ENCODE data around the gene SLC39A2. TPM values are rescaled to one million over a fixed set of nuclear protein-coding genes. Genes with fewer than 3 reads are reported as not detected.
"Not testable (repeated sequence)": the region's sequence is repeated elsewhere in the genome, so short reads cannot be mapped to it uniquely, and the experiment has no call there.

SLC39A2 gene
- total RNA-seq, 6 experiments from 2014 or later: 0.15 TPM; not detected in 5

DNA sequence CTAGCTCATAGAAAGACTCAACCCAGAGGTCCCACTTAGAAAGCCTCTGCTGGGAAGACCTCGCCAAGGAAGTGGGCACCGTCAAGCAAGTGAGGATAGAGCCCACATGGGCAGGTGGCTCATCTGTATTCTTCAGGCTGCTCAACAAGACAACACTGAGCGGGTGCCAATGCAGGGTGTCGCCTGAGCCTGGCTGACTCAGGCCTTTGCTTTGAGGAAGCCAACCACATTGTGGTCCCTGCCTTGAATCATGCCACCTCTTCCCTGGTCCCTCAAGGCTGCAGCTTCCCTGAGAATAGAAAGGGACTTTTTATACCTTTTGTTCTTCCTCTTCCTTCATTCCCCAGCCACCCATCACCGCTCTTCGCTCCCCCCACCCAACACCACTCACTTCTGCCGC, 37.7 kb downstream of the SLC39A2 start:
- no peaks in the 10 kb centered on the region for H3K36me3 Mint-ChIP-seq (ENCODE audit: low read depth)
- peaks cover 29% of the 10 kb centered on the region for H3K4me1 Mint-ChIP-seq (ENCODE audit: low read depth)
- H3K27ac Mint-ChIP-seq: no peak overlapping the region
- H3K9me3 Mint-ChIP-seq: no peaks in the 10 kb centered on the region
- TF ChIP-seq, protein P1, sequence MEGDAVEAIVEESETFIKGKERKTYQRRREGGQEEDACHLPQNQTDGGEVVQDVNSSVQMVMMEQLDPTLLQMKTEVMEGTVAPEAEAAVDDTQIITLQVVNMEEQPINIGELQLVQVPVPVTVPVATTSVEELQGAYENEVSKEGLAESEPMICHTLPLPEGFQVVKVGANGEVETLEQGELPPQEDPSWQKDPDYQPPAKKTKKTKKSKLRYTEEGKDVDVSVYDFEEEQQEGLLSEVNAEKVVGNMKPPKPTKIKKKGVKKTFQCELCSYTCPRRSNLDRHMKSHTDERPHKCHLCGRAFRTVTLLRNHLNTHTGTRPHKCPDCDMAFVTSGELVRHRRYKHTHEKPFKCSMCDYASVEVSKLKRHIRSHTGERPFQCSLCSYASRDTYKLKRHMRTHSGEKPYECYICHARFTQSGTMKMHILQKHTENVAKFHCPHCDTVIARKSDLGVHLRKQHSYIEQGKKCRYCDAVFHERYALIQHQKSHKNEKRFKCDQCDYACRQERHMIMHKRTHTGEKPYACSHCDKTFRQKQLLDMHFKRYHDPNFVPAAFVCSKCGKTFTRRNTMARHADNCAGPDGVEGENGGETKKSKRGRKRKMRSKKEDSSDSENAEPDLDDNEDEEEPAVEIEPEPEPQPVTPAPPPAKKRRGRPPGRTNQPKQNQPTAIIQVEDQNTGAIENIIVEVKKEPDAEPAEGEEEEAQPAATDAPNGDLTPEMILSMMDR (IDR thresholded peaks at IDR 0.05): no peak
- H3K4me3 Mint-ChIP-seq: no peak overlapping the region
- peaks cover 39% of the 10 kb centered on the region for H3K27me3 Mint-ChIP-seq (ENCODE audit: insufficient read depth)
- DNase-seq: no peak

DNA sequence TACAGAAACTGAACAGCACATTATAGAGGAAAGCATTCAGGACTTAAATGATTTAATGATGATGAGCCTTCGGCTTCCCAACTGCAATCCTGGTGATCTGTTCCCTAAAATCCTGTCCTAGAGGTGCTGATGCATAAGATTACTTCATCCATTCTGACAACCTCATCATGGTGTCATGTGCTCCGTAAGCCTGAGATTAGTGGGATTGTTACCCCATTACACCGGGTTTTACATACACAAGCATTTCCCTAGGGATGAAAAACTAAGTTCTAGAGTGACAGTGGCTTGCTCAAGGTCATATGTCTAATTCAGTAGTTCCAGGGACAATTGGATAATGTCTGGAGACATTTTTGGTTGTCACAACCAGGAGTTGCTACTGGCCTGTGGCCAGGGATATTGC, 38.1 kb downstream of the SLC39A2 start:
- H3K4me3 Mint-ChIP-seq: no peak overlapping the region
- no peak overlapping the region for H3K27ac Mint-ChIP-seq
- no peak for DNase-seq
- H3K4me1 Mint-ChIP-seq (ENCODE audit: low read depth): peaks cover 33% of the 10 kb centered on the region
- no peaks in the 10 kb centered on the region for H3K9me3 Mint-ChIP-seq
- H3K27me3 Mint-ChIP-seq (ENCODE audit: insufficient read depth): peaks cover 36% of the 10 kb centered on the region
- TF ChIP-seq, protein P1 (IDR thresholded peaks at IDR 0.05): no peak
- no peaks in the 10 kb centered on the region for H3K36me3 Mint-ChIP-seq (ENCODE audit: low read depth)

DNA sequence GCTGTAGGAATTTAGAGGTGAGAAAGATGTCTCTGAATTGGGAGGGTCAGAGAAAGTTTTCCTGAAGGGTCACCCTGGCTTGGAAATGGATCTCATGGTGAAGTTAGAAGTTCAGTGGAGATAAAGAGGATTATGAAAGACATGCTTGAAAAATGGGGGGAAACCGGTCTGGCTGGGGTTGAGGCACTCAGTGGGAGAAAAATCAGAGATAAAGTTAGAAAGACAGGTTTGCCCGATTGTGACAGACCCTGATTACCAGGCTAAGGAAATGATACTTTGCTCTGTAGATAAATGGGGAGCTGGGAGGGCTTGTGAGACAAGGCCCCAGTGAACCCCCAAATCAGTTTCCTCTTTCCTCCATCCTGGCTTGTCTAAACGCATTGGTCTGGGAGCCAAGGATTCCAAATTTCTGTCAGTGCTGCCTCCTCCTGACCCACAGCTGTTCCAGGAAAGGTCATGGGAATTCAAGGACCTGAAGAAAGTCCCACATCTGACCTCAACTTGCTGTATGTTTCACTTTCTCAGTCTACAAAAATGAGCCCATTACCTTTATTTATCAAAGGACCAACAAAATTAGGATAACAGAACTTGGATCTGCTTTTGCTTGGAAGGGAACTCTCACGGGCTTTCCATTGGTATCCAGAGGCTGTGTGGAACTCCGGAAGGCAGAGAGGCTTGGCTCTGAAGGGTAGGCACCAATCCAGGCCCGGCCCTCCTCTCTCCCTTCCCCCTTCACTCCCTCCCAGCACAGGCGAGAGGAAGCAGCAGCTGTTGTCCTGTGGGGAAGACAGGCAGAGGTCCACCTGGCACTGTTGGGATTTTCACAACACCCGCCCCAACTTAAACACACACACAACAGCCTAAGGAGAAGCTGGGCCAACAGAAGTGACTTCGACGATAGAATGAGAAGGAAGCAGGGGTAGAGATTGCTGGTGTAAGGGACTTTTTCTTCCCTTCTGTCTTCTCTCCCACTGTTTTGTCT, 39.6 kb downstream of the SLC39A2 start:
- Mint-ChIP-seq H3K4me1 (ENCODE audit: low read depth) (peaks cover 48% of the 10 kb centered on the region), H3K27me3 (ENCODE audit: insufficient read depth) (peaks cover 39% of the 10 kb centered on the region), H3K36me3 (ENCODE audit: low read depth) (no peaks in the 10 kb centered on the region), H3K9me3 (no peaks in the 10 kb centered on the region), H3K4me3 (no peak overlapping the region), H3K27ac (no peak overlapping the region)
- DNase-seq: no peak
- TF ChIP-seq, protein P1 (IDR thresholded peaks at IDR 0.05): no peak

DNA sequence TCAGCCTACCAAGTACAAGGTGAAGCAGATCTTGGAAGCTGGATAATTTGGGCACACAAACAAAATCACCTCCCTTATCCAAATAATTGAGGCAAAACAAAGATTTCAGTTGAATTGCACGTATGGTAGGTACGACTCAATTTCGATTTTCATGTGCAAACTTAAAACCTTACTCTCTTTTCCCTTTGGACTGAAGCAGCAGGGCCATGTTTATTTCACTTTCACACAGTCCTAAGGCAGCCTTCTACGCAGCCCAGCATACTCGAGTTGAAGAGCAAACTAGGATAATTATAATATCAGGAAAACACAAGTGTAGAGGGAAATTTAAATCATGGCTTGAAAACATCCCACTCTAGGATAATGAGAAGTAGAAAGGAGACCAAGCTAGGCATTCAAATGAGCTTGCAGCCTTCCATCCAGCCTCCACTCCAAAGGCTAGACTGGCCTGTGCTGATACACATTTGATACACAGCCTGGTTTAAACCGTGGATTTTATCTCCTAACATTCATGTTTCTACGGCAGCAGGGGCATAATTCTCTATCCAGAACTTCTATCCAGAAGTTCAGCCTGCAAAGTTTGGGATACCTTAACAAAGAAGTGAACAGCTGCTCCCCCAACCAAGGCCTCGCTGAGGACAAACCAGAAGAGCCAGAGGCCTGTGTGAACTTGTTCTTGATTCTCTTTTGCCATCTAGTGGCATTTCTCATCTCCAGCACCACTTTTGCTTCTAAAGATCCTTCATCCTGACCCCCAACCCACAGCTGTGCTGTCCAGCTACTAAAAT, 40.7 kb downstream of the SLC39A2 start:
- Mint-ChIP-seq H3K36me3 (ENCODE audit: low read depth) (no peaks in the 10 kb centered on the region), H3K27me3 (ENCODE audit: insufficient read depth) (peaks cover 38% of the 10 kb centered on the region), H3K4me1 (ENCODE audit: low read depth) (peaks cover 54% of the 10 kb centered on the region), H3K27ac (no peak overlapping the region), H3K4me3 (no peak overlapping the region), H3K9me3 (no peaks in the 10 kb centered on the region)
- peak; percentile 63 for DNase-seq
- TF ChIP-seq, protein P1 (IDR thresholded peaks at IDR 0.05): peak; percentile 69

DNA sequence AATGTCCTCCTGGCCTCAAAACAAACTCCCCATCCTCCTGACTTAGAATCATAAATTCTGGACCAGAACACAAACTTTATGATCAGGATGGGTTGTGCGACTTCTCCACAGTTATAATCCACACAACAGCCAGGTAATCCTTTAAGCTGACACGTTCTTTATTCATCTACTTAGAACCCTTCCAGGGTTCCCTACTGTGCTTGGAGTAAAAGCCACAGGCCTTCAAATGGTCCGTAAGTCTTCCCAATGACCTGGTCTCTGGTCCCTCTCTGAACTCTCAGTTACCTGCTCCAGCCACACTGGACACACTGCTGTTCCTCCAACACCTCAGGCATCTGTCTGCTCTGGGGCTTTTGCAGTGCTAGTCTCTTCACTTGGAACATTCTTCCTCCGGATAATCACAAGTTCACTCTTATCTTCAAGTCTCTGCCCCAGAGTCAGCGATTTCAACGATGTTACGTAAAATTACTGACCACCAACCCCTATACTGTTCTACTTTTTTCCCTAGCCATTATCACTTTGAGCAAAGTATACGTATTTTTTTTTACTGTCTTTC, 41.4 kb downstream of the SLC39A2 start:
- TF ChIP-seq, protein P1 (IDR thresholded peaks at IDR 0.05): no peak; the same call in 1 of the 2 replicates
- Mint-ChIP-seq H3K9me3 (no peaks in the 10 kb centered on the region), H3K36me3 (ENCODE audit: low read depth) (no peaks in the 10 kb centered on the region), H3K27ac (no peak overlapping the region), H3K27me3 (ENCODE audit: insufficient read depth) (peaks cover 35% of the 10 kb centered on the region), H3K4me1 (ENCODE audit: low read depth) (peaks cover 54% of the 10 kb centered on the region), H3K4me3 (no peak overlapping the region)
- DNase-seq: no peak

DNA sequence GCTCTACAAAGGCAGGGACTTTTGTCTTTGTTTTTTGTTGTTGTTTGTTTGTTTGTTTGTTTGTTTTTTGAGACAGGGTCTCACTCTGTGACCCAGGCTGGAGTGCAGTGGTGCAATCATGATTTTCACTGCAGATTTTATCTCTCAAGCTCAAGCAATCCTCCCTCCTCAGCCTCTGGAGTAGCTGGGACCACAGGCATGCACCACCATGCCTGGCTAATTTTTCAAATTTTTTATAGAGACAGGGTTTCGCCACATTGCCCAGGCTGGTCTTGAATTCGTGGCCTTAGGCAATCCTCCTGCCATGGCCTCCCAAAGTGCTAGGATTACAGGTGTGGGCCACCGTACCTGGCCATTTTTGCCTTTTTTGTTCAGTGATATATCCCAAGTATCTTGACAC, 41.8 kb downstream of the SLC39A2 start:
- DNase-seq; H3K27ac Mint-ChIP-seq; H3K4me3 Mint-ChIP-seq; H3K36me3 Mint-ChIP-seq (ENCODE audit: low read depth); H3K9me3 Mint-ChIP-seq: not testable (repeated sequence)
- Mint-ChIP-seq H3K27me3 (ENCODE audit: insufficient read depth) (peaks cover 30% of the 10 kb centered on the region), H3K4me1 (ENCODE audit: low read depth) (peaks cover 54% of the 10 kb centered on the region)
